GM21526 (cell line): ENCODE measurements around the gene TPCN2.

ENCODE experiments used
- ATAC-seq: cut with Tn5 transposase; IDR thresholded peaks from one replicate; pipeline ENCODE4 v1.9.1; 2021; ENCODE audit warnings: moderate library complexity; ENCODE audit not compliant: unreplicated experiment, low FRiP score

Gene TPCN2

GRCh38 chr11:69055598-69056516, 7.1 kb downstream of the TPCN2 start:
- ATAC-seq, result peak; percentile 63

DNA sequence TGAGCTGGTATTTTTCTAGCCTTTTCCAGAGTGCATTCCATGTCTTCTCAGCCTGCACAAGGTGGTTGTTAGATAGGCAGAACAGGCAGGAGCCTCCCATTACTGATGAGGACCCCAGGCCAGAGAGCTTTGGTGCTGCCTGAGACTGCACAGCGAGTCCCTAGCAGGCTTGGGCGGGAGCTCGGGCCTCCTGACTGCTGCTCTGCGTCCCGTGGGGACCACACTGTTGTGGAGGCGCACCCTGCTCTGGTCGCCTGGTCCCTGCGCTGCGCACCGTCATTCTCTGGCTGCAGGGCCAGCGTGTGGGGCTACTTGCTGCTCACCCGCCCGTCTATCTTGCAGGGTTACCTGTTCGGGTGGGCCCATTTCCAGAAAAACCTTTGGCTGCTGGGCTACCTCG, 8.5 kb downstream of the TPCN2 start:
- ATAC-seq, result no peak

DNA sequence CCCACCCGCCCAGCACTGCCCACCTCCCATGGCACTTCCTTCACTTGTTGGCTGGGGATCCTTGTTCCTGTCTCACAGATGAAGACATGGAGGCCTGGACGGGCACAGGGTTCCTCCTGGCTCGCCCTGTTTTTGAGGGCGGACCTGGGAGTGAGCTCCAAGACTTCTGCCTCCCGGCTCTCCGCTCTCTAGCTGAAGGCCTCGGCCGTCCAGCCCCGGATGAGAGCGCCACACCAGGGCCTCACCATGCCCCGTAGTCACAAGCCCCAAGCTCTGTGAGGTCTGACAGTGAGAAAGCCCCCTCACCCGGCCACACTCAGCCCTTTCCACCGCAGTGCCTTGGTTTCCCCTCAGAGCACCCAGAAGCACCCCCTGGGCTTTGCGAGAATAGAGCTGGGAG, 9.1 kb downstream of the TPCN2 start:
- ATAC-seq, result no peak

DNA sequence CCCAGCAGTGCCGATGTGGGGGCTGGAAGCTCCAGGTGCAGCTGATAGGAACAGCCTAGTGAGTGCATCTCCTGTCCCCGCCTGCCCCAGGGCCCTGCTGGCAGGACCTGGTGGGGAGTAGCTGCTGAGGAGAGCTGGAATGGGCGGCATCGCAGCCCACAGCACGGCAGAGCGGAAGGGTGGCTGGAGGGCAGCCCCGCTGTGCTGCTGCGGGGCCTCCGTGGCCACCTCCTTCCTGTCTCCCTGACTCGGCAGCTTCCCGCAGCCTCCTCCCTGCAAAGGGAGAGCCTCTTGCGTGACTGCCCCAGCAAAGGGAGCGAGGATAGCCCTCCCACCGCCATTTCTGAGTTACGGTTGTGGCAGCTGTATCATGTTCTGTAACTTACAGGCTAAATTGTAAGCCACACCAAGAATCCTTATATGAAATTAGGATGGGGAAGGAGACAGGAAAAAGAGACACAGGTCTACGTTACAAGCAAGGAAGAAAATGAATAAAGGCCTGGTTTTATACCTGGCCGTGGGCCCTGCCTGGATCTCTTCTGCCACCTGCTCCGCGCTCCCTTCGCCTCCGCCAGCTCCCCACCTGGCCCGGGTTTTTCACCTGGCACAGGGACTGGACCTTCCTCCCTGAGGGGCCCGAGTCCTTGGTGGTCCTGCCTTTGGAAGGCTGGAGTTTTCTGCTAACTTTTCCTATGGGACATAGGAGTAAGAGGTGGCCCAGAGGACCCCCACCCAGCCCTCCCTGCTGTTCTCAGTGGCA, 10.0 kb downstream of the TPCN2 start:
- no peak for ATAC-seq

GRCh38 chr11:69059429-69059828, 10.7 kb downstream of the TPCN2 start:
- no peak for ATAC-seq

DNA sequence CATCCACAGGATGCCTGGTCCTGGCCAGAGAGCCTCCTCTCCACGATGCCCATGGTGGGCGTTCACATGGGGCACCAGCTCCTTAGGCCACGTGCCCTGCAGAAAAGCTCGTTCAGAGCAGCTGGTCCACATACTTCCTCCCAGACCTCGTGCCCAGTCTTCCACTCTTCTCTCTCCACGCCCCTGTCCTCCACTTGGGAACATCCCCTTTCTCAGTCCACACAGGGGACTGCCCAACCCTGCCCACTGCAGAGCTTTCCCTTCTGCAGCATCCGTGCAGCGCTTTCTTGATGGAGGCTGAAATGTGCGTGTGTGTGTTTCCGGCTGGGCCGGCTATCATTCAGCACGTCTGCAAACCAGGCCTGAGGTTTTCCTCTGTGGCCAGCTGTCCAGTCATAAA, 11.3 kb downstream of the TPCN2 start:
- ATAC-seq, result no peak

GRCh38 chr11:69060806-69061712, 12.3 kb downstream of the TPCN2 start:
- ATAC-seq, result no peak

- ATAC-seq, result no peak
Measured at GRCh38 chr11:69061713-69062053, 13.0 kb downstream of the TPCN2 start.

- ATAC-seq, result no peak
Measured at GRCh38 chr11:69062169-69062855, 13.6 kb downstream of the TPCN2 start.

- ATAC-seq, result no peak
Measured at GRCh38 chr11:69062873-69063651, 14.3 kb downstream of the TPCN2 start.

GRCh38 chr11:69063652-69064260, 15.0 kb downstream of the TPCN2 start:
- ATAC-seq, result no peak

DNA sequence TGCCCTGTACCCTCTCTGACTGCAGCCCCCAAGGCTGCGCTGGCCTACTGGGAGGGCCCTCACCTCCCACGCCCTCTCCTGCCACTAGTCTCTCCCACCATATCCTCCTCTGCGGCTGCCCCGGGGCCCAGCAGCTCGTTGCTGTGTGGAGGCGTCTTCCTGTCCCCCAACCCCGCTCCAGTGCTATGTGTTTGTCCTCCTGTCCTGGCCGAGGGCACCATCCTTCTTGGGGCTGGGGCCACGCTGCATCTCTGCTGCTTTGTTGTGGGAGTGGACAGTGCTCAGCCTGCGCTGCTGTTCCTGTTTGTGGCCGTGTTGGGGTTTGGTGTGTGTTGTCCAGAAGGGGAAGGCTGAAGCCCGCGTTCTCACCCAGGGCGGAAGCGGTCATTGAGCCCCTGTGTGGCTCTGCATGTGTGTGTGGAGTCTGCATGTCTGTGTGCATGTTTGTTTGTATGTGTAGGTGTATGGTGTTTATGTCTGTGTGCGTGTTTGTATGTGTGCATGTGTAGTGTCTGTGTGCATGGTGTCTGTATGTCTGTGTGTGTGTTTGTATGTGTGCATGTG, 15.7 kb downstream of the TPCN2 start:
- no peak for ATAC-seq

DNA sequence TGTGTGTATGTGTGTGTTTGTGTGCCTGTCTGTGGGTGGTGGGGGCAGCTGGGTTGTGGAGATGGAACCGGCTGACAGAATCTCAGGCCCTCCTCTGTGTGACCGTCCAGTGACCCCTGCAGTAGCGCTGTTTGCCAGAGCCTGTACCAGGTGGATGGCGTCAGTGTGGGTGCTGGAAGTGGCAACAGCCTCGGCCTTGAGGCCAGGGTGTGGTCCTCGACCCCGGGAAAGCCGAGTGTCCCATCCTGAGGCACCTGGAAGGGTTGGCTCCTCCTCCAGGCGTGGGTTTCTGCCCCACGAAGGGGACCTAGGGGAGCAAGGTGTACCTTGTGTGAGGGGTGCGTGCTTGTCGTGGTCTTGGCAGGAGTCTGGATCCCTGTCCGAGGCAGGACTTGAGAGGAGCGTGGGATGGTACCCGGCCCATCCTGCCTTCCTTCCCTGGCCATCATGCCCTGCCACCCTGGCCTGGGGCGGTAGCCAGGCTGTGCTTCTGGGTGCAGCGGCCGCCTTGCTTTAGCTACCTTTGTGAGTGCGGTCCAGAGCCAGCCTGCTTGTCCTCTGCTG, 16.5 kb downstream of the TPCN2 start:
- no peak for ATAC-seq

- no peak for ATAC-seq
Measured at GRCh38 chr11:69066122-69067112, 17.7 kb downstream of the TPCN2 start.

- ATAC-seq, result no peak
Measured at GRCh38 chr11:69067200-69067599, 18.5 kb downstream of the TPCN2 start.

GRCh38 chr11:69071086-69071800, 22.5 kb downstream of the TPCN2 start:
- ATAC-seq, result no peak

DNA sequence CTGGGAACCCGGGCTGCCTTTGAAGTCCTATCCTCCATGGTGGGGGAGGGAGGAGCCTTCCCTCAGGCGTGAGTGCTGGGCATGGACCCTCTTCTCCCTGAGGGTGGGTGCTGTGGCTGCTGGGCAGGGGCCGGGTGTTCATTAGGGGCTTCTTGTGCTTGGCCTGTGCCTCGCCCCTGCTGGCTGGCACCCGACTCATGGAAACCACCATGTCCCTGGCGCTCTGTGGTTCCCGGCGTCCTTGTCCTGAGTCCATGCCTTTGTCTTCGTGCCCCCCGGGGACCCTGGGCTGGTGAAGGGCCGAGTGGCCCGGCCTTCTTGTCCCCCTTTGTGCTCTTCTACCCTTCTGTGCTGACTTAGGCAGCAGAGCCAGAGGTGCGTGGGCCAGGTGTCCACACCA, 23.2 kb downstream of the TPCN2 start:
- no peak for ATAC-seq
